HG03575 (cell line): ENCODE data around the gene SLC23A2.
"Not testable (repeated sequence)": the region's sequence is repeated elsewhere in the genome, so short reads cannot be mapped to it uniquely, and the experiment has no call there.

Experiments used
- ATAC-seq: cut with Tn5 transposase; IDR thresholded peaks from one replicate; pipeline ENCODE4 v1.9.1; 2021; ENCODE audit not compliant: unreplicated experiment, insufficient number of reproducible peaks, low FRiP score; ENCODE audit errors: extremely low read depth

The SLC23A2 gene

GRCh38 chr20:5001174-5002076 lies at the start of gene SLC23A2:
Gene SLC23A2 (minus strand): TSS chr20:5001510. CDS start chr20:4932562, 68,948 bp downstream.
- ATAC-seq: no peak

- no peak for ATAC-seq
Observed at GRCh38 chr20:5046656-5047339, 45.5 kb upstream of the SLC23A2 start.

- ATAC-seq: no peak
Observed at GRCh38 chr20:5045906-5046305, 44.6 kb upstream of the SLC23A2 start.

- ATAC-seq: no peak
Observed at GRCh38 chr20:5044075-5044620, 42.8 kb upstream of the SLC23A2 start.

- no peak for ATAC-seq
Observed at GRCh38 chr20:5041433-5041832, 40.1 kb upstream of the SLC23A2 start.

GRCh38 chr20:5040345-5040744 lies 39.0 kb upstream of the SLC23A2 start:
- ATAC-seq: no peak

GRCh38 chr20:5039889-5040288 lies 38.6 kb upstream of the SLC23A2 start:
- no peak for ATAC-seq

- no peak for ATAC-seq
Observed at GRCh38 chr20:5039255-5039657, 37.9 kb upstream of the SLC23A2 start.

GRCh38 chr20:5036828-5037227 lies 35.5 kb upstream of the SLC23A2 start:
- ATAC-seq: no peak

- ATAC-seq: not testable (repeated sequence)
Observed at GRCh38 chr20:5035518-5035917, 34.2 kb upstream of the SLC23A2 start.

GRCh38 chr20:5033566-5033965 lies 32.3 kb upstream of the SLC23A2 start:
- ATAC-seq: no peak

- not testable (repeated sequence) for ATAC-seq
Observed at GRCh38 chr20:5031701-5032100, 30.4 kb upstream of the SLC23A2 start.

GRCh38 chr20:5031206-5031557 lies 29.9 kb upstream of the SLC23A2 start:
- no peak for ATAC-seq

- ATAC-seq: no peak
Observed at GRCh38 chr20:5030348-5031205, 29.3 kb upstream of the SLC23A2 start.

GRCh38 chr20:5028258-5029059 lies 27.1 kb upstream of the SLC23A2 start:
- not testable (repeated sequence) for ATAC-seq

GRCh38 chr20:5024982-5025381 lies 23.7 kb upstream of the SLC23A2 start:
- no peak for ATAC-seq

- no peak for ATAC-seq
Observed at GRCh38 chr20:5024103-5024502, 22.8 kb upstream of the SLC23A2 start.

- not testable (repeated sequence) for ATAC-seq
Observed at GRCh38 chr20:5023171-5023570, 21.9 kb upstream of the SLC23A2 start.
